Measurements from ENCODE around the gene RBFOX1.

Gene RBFOX1

GRCh38 chr16:7614021-7614795 is 281.6 kb downstream of the RBFOX1 start:
- DNase-seq = no peak

GRCh38 chr16:7615565-7615964 is 282.9 kb downstream of the RBFOX1 start:
- DNase-seq = no peak

GRCh38 chr16:7624871-7625766 is 292.5 kb downstream of the RBFOX1 start:
- no peak for DNase-seq

- DNase-seq = no peak
Measured at GRCh38 chr16:7628981-7629380, 296.3 kb downstream of the RBFOX1 start.

GRCh38 chr16:7629571-7629970 is 296.9 kb downstream of the RBFOX1 start:
- no peak for DNase-seq

- DNase-seq = no peak
Measured at GRCh38 chr16:7637446-7637845, 304.8 kb downstream of the RBFOX1 start.

- DNase-seq = no peak
Measured at GRCh38 chr16:7638306-7638705, 305.7 kb downstream of the RBFOX1 start.

- no peak for DNase-seq
Measured at GRCh38 chr16:7640334-7640733, 307.7 kb downstream of the RBFOX1 start.

- no peak for DNase-seq
Measured at GRCh38 chr16:7644176-7644575, 311.5 kb downstream of the RBFOX1 start.

- no peak for DNase-seq
Measured at GRCh38 chr16:7644811-7645210, 312.2 kb downstream of the RBFOX1 start.

GRCh38 chr16:7646821-7647500 is 314.3 kb downstream of the RBFOX1 start:
- no peak for DNase-seq

- no peak for DNase-seq
Measured at GRCh38 chr16:7650431-7650830, 317.8 kb downstream of the RBFOX1 start.

- no peak for DNase-seq
Measured at GRCh38 chr16:7651803-7652570, 319.3 kb downstream of the RBFOX1 start.

- no peak for DNase-seq
Measured at GRCh38 chr16:7653746-7654461, 321.3 kb downstream of the RBFOX1 start.

GRCh38 chr16:7675628-7676027 is 343.0 kb downstream of the RBFOX1 start:
- DNase-seq = no peak

- DNase-seq = no peak
Measured at GRCh38 chr16:7680296-7680695, 347.7 kb downstream of the RBFOX1 start.

- no peak for DNase-seq
Measured at GRCh38 chr16:7688811-7689210, 356.2 kb downstream of the RBFOX1 start.

GRCh38 chr16:7689234-7689633 is 356.6 kb downstream of the RBFOX1 start:
- DNase-seq = no peak

- DNase-seq = no peak
Measured at GRCh38 chr16:7691533-7691932, 358.9 kb downstream of the RBFOX1 start.

- DNase-seq = no peak
Measured at GRCh38 chr16:7703672-7704071, 371.0 kb downstream of the RBFOX1 start.

- no peak for DNase-seq
Measured at GRCh38 chr16:7705885-7706284, 373.2 kb downstream of the RBFOX1 start.

- no peak for DNase-seq
Measured at GRCh38 chr16:7709186-7709585, 376.5 kb downstream of the RBFOX1 start.
